CMK (cell line): Measurements from ENCODE around the gene CHORDC1.
A peak's percentile ranks its signal among the peaks of the same experiment; 100 is the strongest.
"Not testable (repeated sequence)": the region's sequence is repeated elsewhere in the genome, so short reads cannot be mapped to it uniquely, and the experiment has no call there.

Source experiments
- DNase-seq: peaks from one replicate; pipeline ENCODE4 v3.0.0-alpha.2; 2010; ENCODE audit warnings: low read depth

The CHORDC1 gene

GRCh38 chr11:90222459-90223247 lies at the start of gene CHORDC1:
TSS of gene CHORDC1 (minus strand) at chr11:90223049. CDS start at chr11:90222954, 95 bp downstream.
- peak; percentile 74 for DNase-seq

GRCh38 chr11:90257158-90257525 lies 34.3 kb upstream of the CHORDC1 start:
- DNase-seq, result no peak

DNA sequence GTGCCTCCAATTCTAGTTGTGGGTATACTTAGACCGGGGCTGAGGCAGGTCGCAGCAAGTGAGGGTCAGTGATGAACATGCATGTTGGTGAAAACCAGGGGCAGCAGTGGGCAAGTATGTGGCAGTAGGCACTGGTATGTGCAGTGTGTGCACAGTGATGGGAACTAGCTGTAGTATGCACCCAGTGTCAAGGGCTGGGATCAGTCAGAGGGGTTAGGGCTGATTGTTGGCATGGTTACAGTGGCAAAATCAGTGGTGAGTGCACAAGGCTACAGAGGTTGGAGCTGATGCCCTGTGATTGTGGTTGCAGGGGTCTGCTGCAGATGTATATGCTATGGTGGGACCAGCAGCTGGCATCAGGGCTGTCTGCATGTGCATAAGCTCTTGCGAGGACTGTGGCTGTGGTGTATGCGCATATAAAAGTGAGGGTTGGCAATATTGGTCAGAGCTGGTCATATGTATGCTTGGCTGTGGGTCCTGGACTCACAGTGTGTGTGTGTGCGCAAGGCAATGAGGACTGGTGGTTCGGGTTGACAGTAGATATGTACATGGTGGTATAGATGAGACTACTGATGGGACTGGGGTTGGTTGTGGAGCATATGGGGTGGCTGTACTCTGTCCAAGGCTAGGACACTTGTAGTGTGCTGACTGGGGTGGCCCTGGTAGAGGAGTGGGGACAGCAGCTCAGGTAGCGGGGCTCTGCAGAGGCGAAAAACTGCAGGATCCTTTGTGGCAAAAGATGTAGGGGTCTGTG lies 33.7 kb upstream of the CHORDC1 start:
- DNase-seq, result no peak

DNA sequence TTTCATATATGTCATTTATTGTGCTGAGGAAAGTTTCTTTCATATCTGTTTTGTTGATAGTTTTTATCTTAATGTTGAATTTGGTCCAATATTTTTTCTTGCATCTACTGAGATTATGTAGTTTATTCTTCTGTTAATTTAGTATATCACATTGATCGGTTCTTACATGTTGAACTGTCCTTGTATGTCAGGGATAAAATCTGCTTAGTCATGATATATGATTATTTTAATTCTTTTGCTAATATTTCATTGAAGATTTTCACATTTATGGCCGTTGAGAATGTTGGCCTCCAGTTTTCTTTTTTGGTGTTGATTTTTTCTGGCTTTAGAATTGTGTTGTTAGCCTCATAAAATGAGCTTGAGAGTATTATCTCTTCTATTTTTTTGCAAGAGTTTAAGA lies 31.2 kb upstream of the CHORDC1 start:
- DNase-seq, result no peak

- no peak for DNase-seq
Measured at GRCh38 chr11:90252053-90252452, 29.2 kb upstream of the CHORDC1 start.

- no peak for DNase-seq
Measured at GRCh38 chr11:90251599-90251998, 28.8 kb upstream of the CHORDC1 start.

GRCh38 chr11:90250970-90251369 lies 28.1 kb upstream of the CHORDC1 start:
- peak; percentile 84 for DNase-seq

DNA sequence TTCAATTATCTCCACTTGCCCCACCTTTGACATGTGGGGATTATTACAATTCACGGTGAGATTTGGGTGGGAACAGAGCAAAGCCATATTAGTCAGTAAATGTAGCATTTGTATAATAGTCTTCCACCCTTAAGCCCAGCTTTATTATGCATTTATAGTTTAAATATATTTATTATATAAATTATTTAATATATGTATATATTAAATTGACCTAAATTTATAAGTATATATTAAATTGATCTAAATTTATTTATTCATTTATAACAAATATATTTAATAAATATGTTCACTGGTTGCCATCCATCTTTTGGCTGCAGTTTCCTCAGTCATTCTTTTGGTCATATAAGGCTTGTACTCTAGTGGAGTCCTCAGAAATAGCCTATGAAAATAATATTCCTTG lies 23.6 kb upstream of the CHORDC1 start:
- DNase-seq, result no peak

DNA sequence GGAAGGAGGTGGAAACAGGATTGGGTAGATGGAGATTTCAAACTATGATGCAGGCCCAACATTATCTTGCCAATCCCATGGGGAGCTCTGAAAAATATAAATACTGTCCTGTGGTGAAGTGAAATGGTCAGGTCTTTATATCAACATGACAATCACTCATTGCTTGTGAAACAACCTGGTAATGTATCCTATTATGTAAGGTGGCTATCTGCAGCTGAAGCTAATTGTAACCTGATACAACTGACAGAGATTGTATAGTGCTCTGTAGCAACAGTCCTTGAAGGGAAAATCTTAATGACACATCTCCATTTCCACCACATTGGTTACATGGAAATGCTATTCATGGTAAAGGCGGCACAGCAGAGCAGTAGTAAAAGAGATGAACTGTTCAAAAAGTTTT lies 20.7 kb upstream of the CHORDC1 start:
- DNase-seq, result no peak

DNA sequence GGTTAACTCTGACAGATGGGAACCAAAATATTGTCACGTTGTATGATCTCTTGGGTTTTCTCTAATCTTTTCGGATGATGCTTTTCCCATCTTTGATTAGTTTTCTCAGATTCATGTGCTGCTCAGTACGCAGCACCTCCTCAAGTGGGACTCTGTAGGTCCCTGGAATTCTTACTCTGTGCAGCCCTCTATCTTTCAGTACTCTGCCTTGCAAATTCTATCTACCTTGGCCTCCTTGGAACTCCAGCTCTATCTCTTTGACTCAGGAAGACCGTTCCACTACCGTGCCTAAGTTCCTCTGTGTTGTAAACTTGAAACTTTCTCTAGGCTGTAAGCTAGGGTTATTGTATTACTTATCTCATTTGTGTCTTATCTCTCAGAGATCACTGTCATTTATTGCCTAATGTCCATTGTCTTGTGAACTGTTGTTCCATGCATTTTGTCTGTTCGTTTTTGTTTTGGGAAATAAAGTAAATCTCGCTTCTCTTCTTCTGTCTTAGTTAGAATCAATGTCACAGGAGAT lies 20.1 kb upstream of the CHORDC1 start:
- no peak for DNase-seq

DNA sequence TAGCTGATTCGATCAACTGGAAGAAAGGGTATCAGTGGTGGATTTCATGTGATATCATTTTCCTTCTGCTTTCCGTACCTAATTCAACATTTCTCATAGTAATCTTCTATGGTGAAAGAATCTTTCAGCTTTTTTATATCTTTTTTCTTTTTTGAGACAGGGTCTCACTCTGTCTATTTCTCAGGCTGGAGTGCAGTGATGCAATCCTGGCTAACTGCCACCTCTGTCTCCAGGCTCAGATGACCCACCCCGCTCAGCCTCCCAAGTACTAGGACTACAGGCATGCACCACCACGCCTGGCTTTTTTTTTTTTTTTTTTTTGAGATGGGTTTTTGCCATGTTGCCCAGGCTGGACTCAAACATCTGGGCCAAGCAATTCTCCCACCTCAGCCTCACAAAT lies 18.6 kb upstream of the CHORDC1 start:
- DNase-seq, result no peak

DNA sequence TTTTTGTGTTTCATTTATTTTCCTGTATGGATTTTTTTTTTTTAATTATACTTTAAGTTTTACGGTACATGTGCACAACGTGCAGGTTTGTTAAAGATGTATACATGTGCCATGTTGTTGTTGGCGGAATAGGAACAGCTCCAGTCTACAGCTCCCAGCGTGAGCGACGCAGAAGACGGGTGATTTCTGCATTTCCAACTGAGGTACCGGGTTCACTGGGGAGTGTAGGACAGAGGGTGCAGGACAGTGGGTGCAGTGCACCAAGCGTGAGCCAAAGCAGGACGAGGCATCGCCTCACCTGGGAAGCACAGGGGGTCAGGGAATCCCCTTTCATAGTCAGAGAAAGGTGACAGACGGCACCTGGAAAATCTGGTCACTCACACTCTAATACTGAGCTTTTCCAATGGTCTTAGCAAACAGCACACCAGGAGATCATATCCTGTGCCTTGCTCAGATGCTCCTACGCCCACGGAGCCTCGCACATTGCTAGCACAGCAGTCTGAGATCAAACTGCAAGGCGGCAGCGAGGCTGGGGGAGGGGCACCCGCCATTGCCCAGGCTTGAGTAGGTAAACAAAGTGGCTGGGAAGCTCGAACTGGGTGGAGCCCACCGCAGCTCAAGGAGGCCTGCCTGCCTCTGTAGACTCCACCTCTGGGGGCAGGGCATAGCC lies 17.3 kb upstream of the CHORDC1 start:
- DNase-seq, result not testable (repeated sequence)

GRCh38 chr11:90237004-90237403 lies 14.2 kb upstream of the CHORDC1 start:
- DNase-seq, result no peak

GRCh38 chr11:90235526-90235925 lies 12.7 kb upstream of the CHORDC1 start:
- DNase-seq, result no peak

DNA sequence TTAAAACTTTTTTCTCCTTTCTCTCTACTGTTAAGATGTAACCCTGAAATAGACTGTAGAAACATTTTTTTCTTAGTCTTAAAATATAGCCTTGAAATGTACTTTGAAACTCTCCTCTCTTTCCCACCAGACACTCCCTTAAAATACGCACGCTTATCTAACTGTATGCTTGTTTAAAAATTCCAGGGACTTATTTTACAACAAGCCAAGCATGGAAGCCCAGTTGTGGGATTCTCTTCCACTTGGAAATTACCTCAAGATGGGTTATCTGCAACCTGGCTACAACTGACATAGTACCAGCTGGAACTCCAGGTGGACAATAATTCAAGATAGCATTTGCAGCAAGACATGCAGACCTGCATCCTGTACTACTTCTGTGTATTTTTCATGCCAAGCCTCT lies 12.1 kb upstream of the CHORDC1 start:
- DNase-seq, result no peak

DNA sequence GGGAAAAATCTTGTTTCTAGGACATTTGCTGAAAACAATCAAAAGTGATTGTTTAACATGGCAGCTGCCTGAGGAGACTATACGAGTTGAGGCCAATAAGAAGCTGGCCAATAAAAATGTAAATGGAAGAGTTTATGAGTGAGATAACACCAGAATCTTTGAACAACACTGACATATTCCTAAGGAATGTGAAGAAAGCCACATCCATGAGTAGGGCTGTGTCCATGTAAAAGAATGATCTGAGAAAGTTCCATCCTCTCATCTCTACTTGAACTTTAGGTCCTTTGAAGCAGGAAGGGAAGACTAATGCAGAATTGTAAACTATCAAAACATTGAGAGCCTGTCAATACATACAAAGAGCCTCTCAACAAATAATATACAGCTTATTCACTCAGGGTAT lies 6.9 kb upstream of the CHORDC1 start:
- no peak for DNase-seq

- DNase-seq, result no peak
Measured at GRCh38 chr11:90228056-90228455, 5.2 kb upstream of the CHORDC1 start.

DNA sequence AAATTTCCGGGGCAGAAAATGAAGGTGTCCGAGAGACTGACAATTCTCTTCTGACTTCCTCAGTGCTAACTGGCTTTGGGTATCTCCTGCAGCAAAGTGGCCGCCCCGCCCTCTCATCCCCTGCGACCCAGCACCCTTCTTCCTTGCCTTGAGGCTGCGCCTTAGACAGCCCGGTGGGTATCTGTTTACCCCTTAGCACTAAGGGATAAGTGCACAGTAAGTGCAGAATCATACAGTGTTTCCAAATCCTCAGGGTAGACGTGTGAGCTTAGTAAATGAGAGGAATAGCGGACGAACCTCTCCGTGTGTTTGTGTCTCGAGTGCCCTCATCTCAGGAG lies 368 bp upstream of the CHORDC1 start:
- no peak for DNase-seq

DNA sequence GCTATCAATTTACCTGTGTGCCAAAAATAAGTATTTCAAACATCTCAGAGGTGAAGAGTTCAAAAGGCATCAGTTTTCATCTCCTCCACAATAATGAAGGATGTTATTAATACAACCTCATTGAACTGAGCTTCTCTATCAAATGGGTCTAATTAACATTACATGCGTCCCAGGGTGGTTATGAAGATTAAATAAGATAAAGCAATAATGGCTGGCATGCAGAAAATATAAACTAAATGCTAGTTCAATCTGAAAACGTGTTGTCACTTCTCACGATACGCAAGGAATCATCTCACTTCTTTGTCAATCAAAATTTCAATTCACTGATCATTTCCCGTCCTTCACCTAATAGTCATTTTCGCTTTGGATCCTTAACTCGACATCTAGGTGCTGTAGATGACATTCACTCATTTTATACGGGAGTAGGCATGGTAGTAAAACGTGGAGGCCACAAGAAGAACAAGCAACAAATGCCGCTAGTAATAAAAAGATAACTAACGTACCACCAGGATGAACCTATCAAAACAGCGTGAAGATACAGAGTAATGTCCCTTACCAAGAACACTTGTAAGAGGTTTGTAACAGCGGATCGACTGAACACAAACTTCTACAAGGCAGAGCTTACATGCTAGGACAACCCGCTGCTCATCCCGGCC lies 918 bp downstream of the CHORDC1 start:
- no peak for DNase-seq

GRCh38 chr11:90220391-90220790 lies 2.5 kb downstream of the CHORDC1 start:
- DNase-seq, result no peak

- DNase-seq, result no peak
Measured at GRCh38 chr11:90219438-90219837, 3.4 kb downstream of the CHORDC1 start.

DNA sequence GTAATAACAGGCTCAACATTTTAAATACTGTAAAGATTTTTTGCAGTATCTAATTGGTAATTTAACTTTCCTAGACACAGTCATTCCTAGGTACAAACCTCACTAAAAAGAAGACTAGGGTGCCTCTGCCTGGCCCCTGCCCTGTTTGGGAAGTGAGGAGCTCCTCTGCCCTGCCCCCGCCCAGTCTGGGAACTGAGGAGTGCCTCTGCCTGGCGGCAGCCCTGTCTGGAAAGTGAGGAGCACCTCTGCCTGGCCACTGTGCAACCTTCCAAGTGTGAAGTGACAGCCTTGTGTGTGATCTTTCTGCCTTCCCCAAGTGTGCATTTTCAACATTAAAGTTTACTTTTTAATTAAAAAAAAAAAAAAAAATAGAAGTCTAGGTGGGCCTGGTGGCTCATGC lies 4.2 kb downstream of the CHORDC1 start:
- no peak for DNase-seq
